SJSA1 (cell line): ENCODE data around the gene PPP1R1A. TPM values are rescaled to one million over a fixed set of nuclear protein-coding genes. Genes with fewer than 3 reads are reported as not detected.

Experiments used
- DNase-seq, 2 experiments: peaks; one replicate each; pipeline ENCODE4 v3.0.0-alpha.2; 2015 to 2020; ENCODE audit warnings: low spot score in 2 of 2, low read depth in 1 of 2
- H3K27ac ChIP-seq: fragments of 250-450 bp; sonication (Bioruptor Pico); 2 replicates; pipeline ENCODE4 v1.5.1; 2020; ENCODE audit warnings: mild to moderate bottlenecking, moderate library complexity
- H3K27me3 ChIP-seq: fragments of 250-450 bp; sonication (Bioruptor Pico); replicated peaks from 2 replicates; pipeline ENCODE4 v1.5.1; 2020; ENCODE audit warnings: mild to moderate bottlenecking, moderate library complexity
- H3K36me3 ChIP-seq: fragments of 250-450 bp; sonication (Bioruptor Pico); 2 replicates; pipeline ENCODE4 v1.5.1; 2020; ENCODE audit warnings: mild to moderate bottlenecking
- H3K4me1 ChIP-seq: fragments of 250-450 bp; sonication (Bioruptor Pico); replicated peaks from 2 replicates; pipeline ENCODE4 v1.6.1; 2021; ENCODE audit warnings: mild to moderate bottlenecking
- H3K4me3 ChIP-seq: fragments of 250-450 bp; sonication (Bioruptor Pico); 2 replicates; pipeline ENCODE4 v1.5.1; 2020; ENCODE audit warnings: mild to moderate bottlenecking
- H3K9me3 ChIP-seq: fragments of 250-450 bp; sonication (Bioruptor Pico); replicated peaks from 2 replicates; pipeline ENCODE4 v1.5.1; 2020; ENCODE audit warnings: mild to moderate bottlenecking
- total RNA-seq: library from RNA; depleted of rRNA; stranded (reverse); fragments of >200 nt; shearing (Covaris generic); gene quantifications from 2 replicates; pipeline ENCODE4 v1.2.3, GENCODE V29; 2014

Gene PPP1R1A
- total RNA-seq, 1 experiment from 2014 or later: not detected

DNA sequence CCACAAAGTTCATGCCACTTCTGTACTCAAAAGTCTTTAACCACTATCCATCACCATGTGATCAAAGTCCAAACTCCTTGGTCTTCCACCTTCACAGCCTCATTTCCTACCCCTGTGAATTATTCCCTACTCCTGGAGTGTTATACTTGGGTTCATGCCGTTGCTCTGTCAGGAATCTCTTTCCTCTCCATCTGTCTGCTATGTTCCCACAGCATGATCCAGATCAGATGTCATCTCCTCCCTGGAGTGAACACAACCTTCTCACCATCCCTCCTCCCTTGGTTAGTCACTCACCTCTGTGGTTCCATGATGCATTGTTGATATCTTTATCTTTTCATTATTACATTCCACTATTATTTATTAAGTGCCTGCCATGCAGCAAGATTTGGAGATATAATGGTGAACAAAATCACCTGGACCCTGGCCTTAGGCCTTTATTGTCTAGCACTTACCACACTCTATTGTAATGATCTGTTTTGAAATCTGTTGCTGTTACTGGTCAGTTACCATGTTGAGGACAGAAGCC lies 23.8 kb upstream of the PPP1R1A start:
- Histone ChIP-seq H3K4me3 (no peak overlapping the region), H3K36me3 (no peaks in the 10 kb centered on the region), H3K9me3 (no peaks in the 10 kb centered on the region; the same call in 1 of the 2 replicates), H3K27ac (no peak overlapping the region), H3K27me3 (no peaks in the 10 kb centered on the region), H3K4me1 (no peaks in the 10 kb centered on the region)
- no peak for DNase-seq

- DNase-seq: no peak
- Histone ChIP-seq H3K36me3 (no peaks in the 10 kb centered on the region), H3K27me3 (no peaks in the 10 kb centered on the region), H3K4me1 (no peaks in the 10 kb centered on the region), H3K27ac (no peak overlapping the region), H3K4me3 (no peak overlapping the region), H3K9me3 (no peaks in the 10 kb centered on the region; the same call in 1 of the 2 replicates)
Observed at GRCh38 chr12:54611715-54612149, 23.3 kb upstream of the PPP1R1A start.

DNA sequence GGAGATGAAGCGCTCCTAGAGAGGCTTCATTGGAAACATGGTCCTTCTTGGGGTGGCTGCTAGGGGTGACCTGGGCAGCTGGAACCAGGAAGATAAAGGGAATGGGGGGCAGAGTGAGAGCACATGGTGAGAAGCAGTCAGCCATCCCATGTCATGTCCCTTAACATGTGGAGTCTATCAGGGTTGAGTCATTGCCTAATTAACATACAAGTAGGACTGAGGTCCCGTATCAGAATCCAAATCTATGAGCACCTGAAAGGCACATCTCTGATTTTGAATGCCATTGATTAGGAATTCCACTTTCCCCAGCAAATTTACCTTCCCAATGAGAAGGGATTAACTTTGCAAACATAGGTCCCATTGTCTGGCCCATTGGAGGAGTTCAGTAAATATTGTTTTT lies 20.3 kb upstream of the PPP1R1A start:
- H3K9me3 ChIP-seq: no peaks in the 10 kb centered on the region; the same call in 1 of the 2 replicates
- no peak for DNase-seq
- H3K27ac ChIP-seq: no peak overlapping the region
- no peaks in the 10 kb centered on the region for H3K36me3 ChIP-seq
- H3K4me3 ChIP-seq: no peak overlapping the region
- H3K4me1 ChIP-seq: no peaks in the 10 kb centered on the region
- no peaks in the 10 kb centered on the region for H3K27me3 ChIP-seq

GRCh38 chr12:54608156-54608555 lies 19.7 kb upstream of the PPP1R1A start:
- Histone ChIP-seq H3K27ac (no peak overlapping the region), H3K36me3 (no peaks in the 10 kb centered on the region), H3K4me1 (no peaks in the 10 kb centered on the region), H3K9me3 (no peaks in the 10 kb centered on the region; the same call in 1 of the 2 replicates), H3K27me3 (no peaks in the 10 kb centered on the region), H3K4me3 (no peak overlapping the region)
- no peak for DNase-seq

DNA sequence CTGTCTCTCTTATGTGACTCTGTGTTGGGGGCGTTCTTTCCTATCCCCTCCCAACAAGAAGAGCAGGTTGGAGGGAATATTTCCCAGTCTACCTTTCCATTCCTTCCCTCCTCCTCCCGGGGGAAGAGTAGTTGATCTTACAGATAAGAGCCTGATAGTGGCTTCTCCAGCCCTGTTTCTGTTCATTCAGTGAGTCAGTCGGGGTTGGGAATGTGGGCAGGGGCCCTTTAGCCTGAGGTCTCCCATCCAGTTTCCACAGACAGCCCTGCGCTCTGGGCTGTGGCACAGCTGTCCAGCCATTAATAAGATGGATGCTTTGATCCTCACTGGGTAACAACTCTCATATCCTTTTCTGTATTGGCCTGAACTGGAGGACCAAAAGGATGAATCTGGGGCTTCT lies 18.1 kb upstream of the PPP1R1A start:
- no peak for DNase-seq
- no peaks in the 10 kb centered on the region for H3K36me3 ChIP-seq
- H3K9me3 ChIP-seq: no peaks in the 10 kb centered on the region
- no peak overlapping the region for H3K27ac ChIP-seq
- H3K4me1 ChIP-seq: no peaks in the 10 kb centered on the region
- no peaks in the 10 kb centered on the region for H3K27me3 ChIP-seq
- H3K4me3 ChIP-seq: no peak overlapping the region

GRCh38 chr12:54605138-54605970 lies 16.9 kb upstream of the PPP1R1A start:
- DNase-seq: no peak
- Histone ChIP-seq H3K27ac (no peak overlapping the region), H3K36me3 (no peaks in the 10 kb centered on the region), H3K9me3 (no peaks in the 10 kb centered on the region), H3K4me3 (no peak overlapping the region), H3K4me1 (no peaks in the 10 kb centered on the region), H3K27me3 (no peaks in the 10 kb centered on the region)

- DNase-seq: no peak
- no peaks in the 10 kb centered on the region for H3K4me1 ChIP-seq
- no peaks in the 10 kb centered on the region for H3K36me3 ChIP-seq
- no peak overlapping the region for H3K4me3 ChIP-seq
- H3K27me3 ChIP-seq: no peaks in the 10 kb centered on the region; the same call in 1 of the 2 replicates
- H3K27ac ChIP-seq: no peak overlapping the region
- H3K9me3 ChIP-seq: no peaks in the 10 kb centered on the region
Observed at GRCh38 chr12:54604436-54604835, 16.0 kb upstream of the PPP1R1A start.

DNA sequence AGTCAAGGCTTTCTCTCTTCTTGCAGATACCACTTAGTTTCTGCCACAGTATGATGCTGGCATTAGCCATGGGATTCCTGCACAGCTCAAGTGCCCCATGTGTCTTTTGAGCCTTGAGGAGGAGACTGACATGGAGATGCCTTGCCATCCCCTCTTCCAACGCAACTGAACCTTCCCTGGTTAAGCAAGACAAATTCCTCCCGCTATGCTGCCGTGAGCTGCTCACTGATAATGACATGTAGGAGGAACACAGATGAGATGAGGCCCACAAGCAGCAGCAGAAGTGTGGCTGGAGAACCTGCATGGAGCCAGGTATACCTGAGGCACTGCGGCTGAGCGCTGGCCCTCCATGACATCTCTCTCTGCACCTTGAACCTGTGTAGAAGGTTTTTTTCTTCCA lies 15.4 kb upstream of the PPP1R1A start:
- no peak overlapping the region for H3K27ac ChIP-seq
- H3K36me3 ChIP-seq: no peaks in the 10 kb centered on the region
- H3K4me3 ChIP-seq: no peak overlapping the region
- H3K4me1 ChIP-seq: no peaks in the 10 kb centered on the region
- H3K27me3 ChIP-seq: no peaks in the 10 kb centered on the region; the same call in 1 of the 2 replicates
- no peaks in the 10 kb centered on the region for H3K9me3 ChIP-seq
- no peak for DNase-seq

GRCh38 chr12:54603173-54603814 lies 14.8 kb upstream of the PPP1R1A start:
- no peak overlapping the region for H3K27ac ChIP-seq
- no peaks in the 10 kb centered on the region; the same call in 1 of the 2 replicates for H3K27me3 ChIP-seq
- no peaks in the 10 kb centered on the region for H3K9me3 ChIP-seq
- H3K4me3 ChIP-seq: no peak overlapping the region
- H3K4me1 ChIP-seq: no peaks in the 10 kb centered on the region
- H3K36me3 ChIP-seq: no peaks in the 10 kb centered on the region
- peak; percentile 40 to 59 for DNase-seq

DNA sequence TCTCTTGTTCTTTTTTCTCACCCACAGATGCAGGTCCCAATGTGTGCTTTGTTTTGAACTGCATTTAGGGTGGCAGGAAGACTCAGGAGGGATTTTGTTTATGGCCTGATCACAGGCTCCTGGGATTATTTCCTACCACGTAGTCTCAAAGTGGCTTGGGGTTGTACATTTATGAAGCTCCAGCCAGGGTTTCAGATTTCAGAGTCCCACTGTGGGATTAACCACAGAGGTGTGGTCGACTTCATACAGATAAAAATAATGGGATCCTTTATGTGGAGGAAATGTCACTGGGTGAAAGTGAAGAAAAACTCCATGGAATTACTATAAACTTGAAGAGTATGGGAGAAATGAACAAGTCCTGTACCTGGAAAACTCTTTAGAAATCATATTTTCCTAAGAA lies 14.2 kb upstream of the PPP1R1A start:
- Histone ChIP-seq H3K27me3 (no peaks in the 10 kb centered on the region; the same call in 1 of the 2 replicates), H3K27ac (no peak overlapping the region), H3K4me1 (no peaks in the 10 kb centered on the region), H3K9me3 (no peaks in the 10 kb centered on the region), H3K36me3 (no peaks in the 10 kb centered on the region), H3K4me3 (no peak overlapping the region)
- DNase-seq: no peak

DNA sequence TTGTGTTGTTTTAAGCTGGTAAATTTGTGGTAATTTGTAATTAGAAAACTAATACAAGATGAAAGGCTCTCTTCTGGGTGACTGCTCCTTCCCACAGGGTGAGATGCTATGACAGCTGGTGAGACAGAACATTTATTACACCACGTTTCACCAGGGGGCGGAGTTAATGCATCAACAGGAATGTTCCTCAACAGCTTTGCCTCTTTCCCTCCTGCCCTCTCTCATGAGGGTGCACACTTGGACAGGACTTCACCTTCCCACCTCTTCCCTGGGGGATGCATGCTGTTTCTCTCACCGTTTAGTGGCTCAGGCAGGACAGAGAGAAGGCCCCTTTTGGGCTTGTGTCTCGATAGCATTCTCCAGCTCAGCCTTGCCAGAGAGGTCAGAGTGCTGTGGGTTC lies 13.4 kb upstream of the PPP1R1A start:
- Histone ChIP-seq H3K4me1 (no peaks in the 10 kb centered on the region), H3K4me3 (no peak overlapping the region), H3K27me3 (no peaks in the 10 kb centered on the region; the same call in 1 of the 2 replicates), H3K9me3 (no peaks in the 10 kb centered on the region), H3K36me3 (no peaks in the 10 kb centered on the region), H3K27ac (no peak overlapping the region)
- DNase-seq: no peak

DNA sequence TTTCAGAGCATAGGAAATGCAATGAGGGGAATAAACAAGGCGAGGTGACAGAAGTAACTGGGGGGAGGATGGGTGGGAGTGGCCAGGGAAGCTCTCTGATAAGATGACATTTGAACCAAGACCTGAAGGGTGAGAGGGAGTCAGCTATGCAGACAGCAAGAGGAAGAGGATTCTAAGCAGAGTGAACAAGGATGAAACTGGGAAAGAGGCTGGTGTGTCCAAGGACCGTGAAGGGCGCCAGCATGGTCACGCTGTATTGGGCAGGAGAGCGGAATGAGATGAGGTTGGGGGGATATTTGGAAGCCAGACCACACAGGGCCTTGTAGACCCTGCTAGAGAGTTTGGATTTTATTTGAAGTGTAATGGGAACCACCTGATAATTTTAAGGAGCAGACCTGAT lies 10.5 kb upstream of the PPP1R1A start:
- H3K27me3 ChIP-seq: no peaks in the 10 kb centered on the region; the same call in 1 of the 2 replicates
- H3K36me3 ChIP-seq: no peaks in the 10 kb centered on the region
- H3K4me1 ChIP-seq: no peaks in the 10 kb centered on the region
- H3K4me3 ChIP-seq: no peak overlapping the region
- H3K27ac ChIP-seq: no peak overlapping the region
- H3K9me3 ChIP-seq: no peaks in the 10 kb centered on the region
- no peak for DNase-seq

DNA sequence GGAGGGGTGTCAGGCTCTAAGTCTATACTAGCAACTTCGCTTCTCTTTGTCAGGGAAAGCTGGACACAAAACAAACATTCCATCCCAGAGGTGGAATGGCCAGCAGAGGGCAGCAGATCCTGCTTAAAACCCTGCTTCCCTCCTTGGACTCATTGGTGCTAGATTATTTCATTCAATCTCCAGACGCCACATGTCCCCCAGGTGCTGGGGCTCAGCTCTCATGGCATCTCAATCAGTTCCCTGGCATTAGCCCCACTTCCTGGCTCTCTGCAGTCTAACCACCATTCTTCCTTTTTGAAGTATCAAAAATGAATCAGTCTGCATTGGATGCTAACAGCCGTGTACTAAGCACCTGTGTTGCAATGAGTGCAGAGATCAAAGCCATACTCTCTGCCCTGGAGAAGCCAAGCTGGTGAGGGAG lies 8.1 kb upstream of the PPP1R1A start:
- peak; percentile 35 to 52 for DNase-seq
- H3K36me3 ChIP-seq: no peaks in the 10 kb centered on the region

DNA sequence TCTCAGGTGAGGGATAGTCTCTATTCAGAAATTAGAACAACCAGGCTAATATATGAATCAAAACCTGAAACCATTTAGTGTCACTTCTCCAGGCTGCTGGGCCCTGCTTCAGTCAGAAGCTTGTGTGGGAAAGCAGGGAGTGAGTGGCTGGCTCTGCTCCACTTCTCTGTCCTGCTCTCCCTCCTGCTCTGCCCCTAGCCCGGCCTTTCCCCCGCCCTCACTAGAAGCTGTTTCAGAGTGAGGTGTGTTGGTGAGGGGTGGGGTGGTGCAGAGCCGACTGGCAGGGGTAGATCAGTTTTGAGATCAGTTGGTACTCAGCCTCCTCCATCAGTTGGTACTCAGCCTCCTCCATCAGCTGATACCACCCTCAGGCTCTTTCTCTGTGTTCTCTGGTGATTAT lies 7.0 kb upstream of the PPP1R1A start:
- no peak overlapping the region for H3K27ac ChIP-seq
- no peak overlapping the region for H3K4me3 ChIP-seq
- peaks cover 11% of the 10 kb centered on the region for H3K27me3 ChIP-seq
- no peaks in the 10 kb centered on the region for H3K36me3 ChIP-seq
- no peaks in the 10 kb centered on the region for H3K4me1 ChIP-seq
- H3K9me3 ChIP-seq: no peaks in the 10 kb centered on the region
- DNase-seq: no peak

More for the DNA sequence above, 8.1 kb upstream of the PPP1R1A start:
- Histone ChIP-seq H3K4me1 (no peaks in the 10 kb centered on the region), H3K4me3 (no peak overlapping the region), H3K9me3 (no peaks in the 10 kb centered on the region), H3K27ac (no peak overlapping the region), H3K27me3 (peaks cover under 1% of the 10 kb centered on the region)
